Vagina (tissue), 2 donors: ENCODE data around the gene GGTLC2.

Experiments used
- CTCF ChIP-seq, 3 experiments: fragments of 450-650 bp in 2 of 3; fragments of 200-600 bp in 1 of 3; sonication (generic) in 1 of 3; IDR thresholded peaks; one replicate each; pipeline ENCODE4 v1.5.1; 2017 to 2019; ENCODE audit warnings: antibody characterized with exemption in 3 of 3, mild to moderate bottlenecking in 2 of 3, moderate library complexity in 2 of 3
- POLR2AphosphoS5 ChIP-seq, 2 donors: sonication (generic); formaldehyde crosslinking; IDR thresholded peaks; one replicate each; pipeline ENCODE4 v1.9.0; 2017; ENCODE audit warnings: antibody characterized with exemption in 2 of 2, mild to moderate bottlenecking in 2 of 2, low read depth in 1 of 2; ENCODE audit not compliant: insufficient read depth in 1 of 2

GRCh38 chr22:22661275-22661674 lies 16.9 kb downstream of the GGTLC2 start:
- no peak for TF ChIP-seq CTCF (IDR thresholded peaks at IDR 0.05)
- TF ChIP-seq POLR2AphosphoS5 (IDR thresholded peaks at IDR 0.05; ENCODE audit: insufficient read depth in 1 of 2, low read depth in 1 of 2), result no peak
